GM19193 (cell line): ENCODE data around the gene UGT1A5.

Source experiments
- POLR2A ChIP-seq: IDR thresholded peaks from 4 replicates; pipeline ENCODE4 v1.6.1; 2011; ENCODE audit not compliant: insufficient read depth, insufficient read length; ENCODE audit errors: extremely low read depth

Gene UGT1A5

DNA sequence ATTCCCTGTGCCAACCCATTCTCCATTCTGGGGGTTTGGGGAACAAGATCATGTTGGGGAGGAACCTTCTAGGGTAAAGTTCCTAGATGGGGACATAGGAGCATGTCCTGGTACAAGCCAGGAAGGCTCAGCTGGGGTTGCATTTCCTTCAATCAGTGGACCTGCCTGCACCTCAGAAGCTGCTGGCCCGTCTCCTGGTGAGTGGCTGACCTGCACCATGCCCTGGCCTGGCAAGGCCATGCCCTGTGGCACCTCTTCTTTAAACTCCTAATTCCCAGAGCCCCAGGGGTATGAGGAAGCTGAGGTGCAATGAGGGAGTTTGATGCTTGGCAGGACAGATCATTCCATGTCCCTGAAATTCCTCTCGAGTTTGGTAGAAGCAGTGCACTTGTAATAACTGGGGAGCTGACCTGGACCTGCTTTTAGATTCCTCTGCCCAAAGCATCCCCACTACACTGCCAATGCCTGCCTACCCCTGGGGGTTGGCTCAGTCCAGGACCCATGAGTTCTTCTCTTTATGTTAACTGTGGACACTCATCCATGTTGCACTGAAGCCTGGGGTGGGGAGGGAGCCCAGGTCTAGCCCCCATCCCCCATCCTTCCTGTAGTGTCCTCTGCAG lies 90.7 kb downstream of the UGT1A5 start:
- no peak for TF ChIP-seq POLR2A

- TF ChIP-seq POLR2A, result no peak
These were observed 91.3 kb downstream of the UGT1A5 start for GRCh38 chr2:233803994-233804393.

GRCh38 chr2:233807215-233807865 lies 94.6 kb downstream of the UGT1A5 start:
- no peak for TF ChIP-seq POLR2A

DNA sequence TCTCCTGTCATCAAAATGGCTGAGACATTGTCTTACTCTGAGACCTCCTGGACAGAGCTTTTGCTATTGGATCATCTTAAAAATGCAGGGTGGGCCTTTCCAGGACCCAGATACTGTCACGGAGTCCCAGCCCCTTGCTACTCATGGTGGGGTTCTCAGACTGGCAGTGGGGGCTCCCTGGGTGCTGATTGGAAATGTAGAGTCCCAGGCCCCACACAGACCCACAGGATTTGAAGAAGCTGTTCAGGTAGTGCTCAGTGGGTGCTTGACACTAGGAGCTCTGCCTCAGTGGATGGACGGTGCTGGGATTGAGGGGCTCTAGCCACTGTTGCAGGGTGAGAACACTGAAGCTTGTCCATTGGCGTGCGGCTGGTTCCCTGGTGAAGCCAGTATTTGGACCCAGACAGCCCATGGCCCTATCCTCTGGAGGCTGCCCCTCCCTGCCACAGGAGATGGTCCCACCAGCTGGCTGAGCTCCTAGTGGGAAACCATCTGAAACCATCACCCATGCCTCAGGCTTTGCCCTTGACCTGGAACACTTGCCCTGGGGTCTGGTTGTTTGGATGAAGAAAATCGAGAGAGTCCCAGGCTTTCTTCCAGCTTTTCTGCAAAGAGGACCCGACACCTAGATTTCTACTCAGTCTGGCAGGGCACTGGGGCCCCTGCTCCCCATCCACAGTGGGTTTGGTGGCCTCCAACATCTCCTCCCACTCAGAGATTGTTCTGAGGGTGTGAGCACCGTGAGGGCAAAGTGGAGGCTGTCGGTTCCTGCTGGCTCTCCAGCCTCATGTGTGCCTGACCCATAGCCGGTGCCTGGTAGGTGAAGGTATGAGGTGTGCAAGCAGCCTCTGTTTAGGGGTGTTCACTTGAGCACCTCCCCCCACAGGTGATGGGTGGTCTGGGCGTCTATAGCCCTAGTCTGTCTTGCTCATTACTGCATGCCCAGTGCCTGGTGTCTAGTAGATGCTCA lies 95.5 kb downstream of the UGT1A5 start:
- no peak for TF ChIP-seq POLR2A

DNA sequence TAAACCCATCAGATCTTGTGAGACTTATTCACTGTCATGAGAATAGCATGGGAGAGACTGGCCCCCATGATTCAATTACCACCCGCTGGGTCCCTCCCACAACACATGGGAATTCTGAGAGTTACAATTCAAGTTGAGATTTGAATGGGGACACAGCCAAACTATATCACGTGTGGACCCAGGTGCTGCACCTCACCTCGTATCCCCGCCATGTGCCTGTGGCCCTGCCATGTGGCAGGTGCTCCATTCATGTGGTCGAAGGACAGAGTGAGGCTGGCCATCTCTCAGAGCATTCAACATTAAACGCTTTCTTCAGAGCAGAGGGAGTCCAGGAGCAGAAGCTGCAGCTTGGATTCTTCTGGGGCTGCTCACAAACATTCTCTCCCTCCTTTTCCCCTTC lies 97.7 kb downstream of the UGT1A5 start:
- no peak for TF ChIP-seq POLR2A

DNA sequence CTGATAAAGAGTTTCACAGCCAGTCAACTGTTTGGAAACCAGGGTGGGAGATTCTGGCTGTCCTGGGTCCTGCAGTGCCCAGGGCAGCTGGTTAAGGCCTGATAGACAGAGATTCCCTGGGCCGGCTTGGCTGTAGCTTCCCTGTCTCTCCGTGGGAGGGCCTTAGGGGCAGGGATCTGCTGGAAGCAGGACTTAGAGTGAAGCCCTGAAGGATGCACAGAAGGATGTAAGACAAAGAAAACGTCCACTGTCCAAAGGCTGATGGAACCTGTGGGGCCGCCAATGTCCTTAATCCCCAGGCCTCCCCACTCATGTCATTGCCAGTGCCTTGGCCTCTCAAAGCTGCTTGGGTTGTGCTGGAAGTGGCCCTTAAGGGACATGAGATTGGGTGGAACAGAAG lies 98.4 kb downstream of the UGT1A5 start:
- no peak for TF ChIP-seq POLR2A

DNA sequence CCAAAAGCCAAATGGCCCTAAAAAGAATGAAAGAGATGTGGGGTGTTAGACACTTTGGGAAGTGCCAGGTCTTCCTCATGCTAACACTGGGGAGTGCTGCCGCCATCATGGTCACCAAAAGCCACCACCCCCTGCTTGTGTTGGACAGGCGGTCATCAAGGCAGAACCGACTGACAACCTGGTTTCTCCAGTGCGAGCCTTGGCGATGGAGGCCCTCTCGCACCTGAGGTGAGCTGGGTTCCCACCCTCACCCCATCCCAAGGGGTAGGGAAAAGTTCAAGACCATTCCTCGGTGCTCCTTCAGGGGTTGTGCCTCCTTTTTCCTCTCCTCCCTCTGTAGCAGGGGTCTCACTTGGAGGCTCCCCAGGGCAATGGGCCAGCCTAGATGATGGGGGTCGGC lies 99.0 kb downstream of the UGT1A5 start:
- no peak for TF ChIP-seq POLR2A

DNA sequence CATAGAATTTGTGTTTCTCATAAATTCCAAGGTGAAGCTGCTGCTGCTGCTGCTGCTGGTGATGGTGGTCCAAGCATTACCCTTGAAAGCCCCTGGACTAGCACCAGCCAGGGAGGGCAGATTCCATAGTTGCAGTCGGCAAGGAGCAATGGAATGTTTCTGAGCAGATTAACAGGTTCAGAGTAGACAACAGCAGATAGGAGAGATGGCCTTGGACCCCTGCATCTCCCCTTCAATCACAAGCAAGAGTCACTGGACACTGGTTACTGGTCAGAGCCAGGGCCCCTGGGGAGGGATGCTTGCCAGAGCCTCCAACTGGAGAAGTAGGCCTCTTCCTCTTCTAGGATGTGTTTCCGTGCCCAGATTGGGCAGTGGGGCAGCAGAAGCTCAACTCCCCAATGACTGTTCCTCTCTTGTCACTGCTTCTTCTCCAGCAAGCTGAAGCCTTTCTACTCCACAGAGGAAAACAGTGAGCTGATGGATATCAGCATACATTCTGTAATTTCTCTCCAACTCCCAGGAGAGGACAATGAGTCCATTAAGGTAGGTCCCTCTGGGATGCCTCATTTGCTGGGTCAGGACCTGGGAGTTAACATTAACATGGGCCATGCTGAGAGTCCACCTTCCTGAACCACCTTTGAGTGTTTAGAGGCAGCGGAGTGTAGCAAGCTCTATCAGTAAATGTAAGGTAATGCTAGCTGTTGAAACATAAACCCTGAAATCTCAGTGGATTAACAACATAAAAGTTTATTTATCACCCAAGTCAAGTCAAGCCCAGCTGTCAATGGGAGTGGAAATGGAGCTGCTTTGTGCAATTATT lies 100.7 kb downstream of the UGT1A5 start:
- TF ChIP-seq POLR2A, result no peak

GRCh38 chr2:233814056-233814835 lies 101.5 kb downstream of the UGT1A5 start:
- no peak for TF ChIP-seq POLR2A

DNA sequence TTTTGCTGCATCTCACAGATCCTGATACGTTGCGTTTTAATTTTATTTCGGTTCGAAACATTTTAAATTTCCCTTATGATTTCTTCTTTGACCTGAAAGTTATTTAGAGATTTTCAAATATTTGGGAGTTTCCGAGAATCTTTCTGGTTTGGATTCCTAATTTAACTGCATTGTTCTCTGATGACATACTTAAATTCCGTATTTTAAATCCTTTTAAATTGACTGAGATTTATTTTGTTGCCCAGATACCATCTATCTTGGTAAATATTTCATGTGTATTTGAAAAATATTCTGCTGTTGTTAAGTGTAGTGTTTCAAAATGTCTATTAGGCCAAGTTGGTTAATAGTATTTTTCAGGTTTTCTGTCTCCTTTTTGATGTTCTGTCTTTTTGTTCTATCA lies 103.2 kb downstream of the UGT1A5 start:
- no peak for TF ChIP-seq POLR2A

DNA sequence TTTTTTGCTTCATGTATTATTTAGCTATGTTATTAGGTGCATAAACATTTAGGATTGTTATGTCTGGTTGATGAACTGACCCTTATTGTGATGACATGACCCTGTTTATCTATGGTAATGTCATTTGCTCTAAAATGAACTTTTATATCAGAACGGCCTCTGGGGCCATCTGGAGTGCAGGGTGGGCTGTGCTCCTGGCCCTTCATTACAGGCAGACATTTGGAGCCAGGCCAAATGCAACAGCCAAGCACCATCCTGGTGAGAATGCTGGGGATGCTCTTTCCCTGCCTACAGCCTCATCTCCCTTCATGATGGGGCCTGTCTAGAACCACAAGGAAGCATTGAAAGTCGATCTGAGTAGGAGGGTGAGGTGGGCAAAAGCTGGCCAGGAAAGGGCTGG lies 103.6 kb downstream of the UGT1A5 start:
- no peak for TF ChIP-seq POLR2A

DNA sequence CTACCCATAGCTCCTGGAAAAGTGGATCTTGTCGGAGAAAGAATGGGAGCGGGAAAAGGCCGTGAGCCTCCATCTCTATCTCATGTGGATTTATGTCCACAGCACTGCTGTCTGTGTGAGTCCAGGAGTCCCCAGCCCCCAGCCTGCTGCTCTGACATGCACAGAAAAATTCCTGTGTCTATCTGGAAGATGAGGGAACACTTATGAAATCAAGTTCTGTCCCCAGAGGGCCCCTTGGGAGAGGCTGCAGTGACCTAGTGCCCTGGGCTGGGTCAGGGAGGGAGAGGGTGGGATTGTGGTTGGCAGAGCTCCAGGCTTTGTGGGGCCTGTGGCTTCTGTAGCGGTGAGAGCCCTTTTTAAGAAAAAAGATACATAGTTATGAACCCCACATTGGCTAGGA lies 104.1 kb downstream of the UGT1A5 start:
- no peak for TF ChIP-seq POLR2A

GRCh38 chr2:233817361-233817911 lies 104.7 kb downstream of the UGT1A5 start:
- no peak for TF ChIP-seq POLR2A
